ENCODE data around the gene LCN2.

Gene LCN2

GRCh38 chr9:128153060-128153946 lies 4.0 kb downstream of the LCN2 start:
- H3K4me3 ChIP-seq (ENCODE audit: low read length), result no peak overlapping the region
- no peak for TF ChIP-seq CTCF (conservative IDR thresholded peaks at IDR 0.05; ENCODE audit: low read length)
- DNase-seq (ENCODE audit: low read depth), result no peak

GRCh38 chr9:128153947-128154695 lies 4.9 kb downstream of the LCN2 start:
- DNase-seq (ENCODE audit: low read depth), result no peak
- no peak for TF ChIP-seq CTCF (conservative IDR thresholded peaks at IDR 0.05; ENCODE audit: low read length)
- no peak overlapping the region for H3K4me3 ChIP-seq (ENCODE audit: low read length)

GRCh38 chr9:128155736-128156500 lies 6.7 kb downstream of the LCN2 start:
- TF ChIP-seq CTCF (conservative IDR thresholded peaks at IDR 0.05; ENCODE audit: low read length), result no peak
- DNase-seq (ENCODE audit: low read depth), result no peak
- no peak overlapping the region for H3K4me3 ChIP-seq (ENCODE audit: low read length)

- DNase-seq (ENCODE audit: low read depth), result no peak
- TF ChIP-seq CTCF (conservative IDR thresholded peaks at IDR 0.05; ENCODE audit: low read length), result no peak
- peak overlapping the region; percentile 66 for H3K4me3 ChIP-seq (ENCODE audit: low read length)
Observed at GRCh38 chr9:128159522-128159783, 10.2 kb downstream of the LCN2 start.

- peak within 1 kb of the TSS; percentile 81 for H3K4me3 ChIP-seq (ENCODE audit: low read length)
- DNase-seq (ENCODE audit: low read depth), result peak; percentile 87
- no peak for TF ChIP-seq CTCF (conservative IDR thresholded peaks at IDR 0.05; ENCODE audit: low read length)
Observed at GRCh38 chr9:128159784-128160602, 10.7 kb downstream of the LCN2 start, which contains the start of gene BBLN. Gene BBLN, plus strand, starts transcription at chr9:128160265. Its CDS starts 143 bp downstream, at chr9:128160408.

GRCh38 chr9:128160603-128160987 lies 11.3 kb downstream of the LCN2 start:
- no peak for TF ChIP-seq CTCF (conservative IDR thresholded peaks at IDR 0.05; ENCODE audit: low read length)
- H3K4me3 ChIP-seq (ENCODE audit: low read length), result peak overlapping the region; percentile 81
- DNase-seq (ENCODE audit: low read depth), result peak; percentile 13
